GM18868 (cell line): Measurements from ENCODE around the gene XAGE2.

Experiments used
- ATAC-seq: cut with Tn5 transposase; IDR thresholded peaks from one replicate; pipeline ENCODE4 v1.9.1; 2021; ENCODE audit warnings: mild to moderate bottlenecking, moderate library complexity; ENCODE audit not compliant: unreplicated experiment

XAGE2 gene

GRCh38 chrX:52424656-52425055 lies 55.8 kb downstream of the XAGE2 start:
- no peak for ATAC-seq
